Testis (tissue), 3 donors: Measurements from ENCODE around the gene IST1. TPM values are rescaled to one million over a fixed set of nuclear protein-coding genes. Genes with fewer than 3 reads are reported as not detected.

ENCODE experiments used
- DNase-seq: peaks from one replicate; pipeline ENCODE4 v3.0.0-alpha.2; 2019
- H3K27ac ChIP-seq, 2 donors: fragments of 200-600 bp; sonication (generic); one replicate each; pipeline ENCODE4 v1.5.1; 2019
- H3K27me3 ChIP-seq: fragments of 200-600 bp; sonication (generic); one replicate; pipeline ENCODE4 v1.5.1; 2019
- H3K36me3 ChIP-seq: fragments of 200-600 bp; sonication (generic); one replicate; pipeline ENCODE4 v1.5.1; 2017; ENCODE audit warnings: low read depth; ENCODE audit errors: missing control alignments
- H3K4me1 ChIP-seq: fragments of 200-600 bp; sonication (generic); one replicate; pipeline ENCODE4 v1.5.1; 2019
- H3K4me3 ChIP-seq, 2 donors: fragments of 200-600 bp; sonication (generic); one replicate each; pipeline ENCODE4 v1.5.1; 2017 to 2019
- H3K9me3 ChIP-seq: fragments of 200-600 bp; sonication (generic); one replicate; pipeline ENCODE4 v1.5.1; 2017
- CTCF ChIP-seq, 3 experiments: fragments of 450-650 bp in 2 of 3; fragments of 200-600 bp in 1 of 3; sonication (generic) in 1 of 3; IDR thresholded peaks; one replicate each; pipeline ENCODE4 v1.5.1; 2016 to 2019; ENCODE audit warnings: antibody characterized with exemption in 3 of 3, mild to moderate bottlenecking in 2 of 3, moderate library complexity in 1 of 3
- POLR2A ChIP-seq: fragments of 450-650 bp; IDR thresholded peaks from one replicate; pipeline ENCODE4 v1.6.1; 2017; ENCODE audit warnings: antibody characterized with exemption, mild to moderate bottlenecking, moderate library complexity
- WGBS, 2 donors: methylation state at CpG; one replicate each; pipeline ENCODE4 v1.1.5; 2018; 5-methylcytosine and 5-hydroxymethylcytosine counted together
- intact Hi-C: fragments of 100-400 bp; cut with DNase I; formaldehyde crosslinking; loops from one replicate; pipeline ENCODE4 v1.15.1; 2023; ENCODE audit warnings: low total_unique reads
- polyA plus RNA-seq: library from polyadenylated mRNA; stranded (reverse); fragments of 350-450 nt; fragmentation: Illumina TruSeq; extraction: RNeasy Lipid Tissue Mini Kit (QIAGEN cat#74804); gene quantifications from one replicate; pipeline ENCODE4 v1.2.3, GENCODE V29; 2014; ENCODE audit warnings: low read depth, low replicate concordance; ENCODE audit not compliant: insufficient read depth
- total RNA-seq, 2 donors: library from RNA; depleted of rRNA; stranded (reverse); fragments of >200 nt; gene quantifications; one replicate each; pipeline ENCODE4 v1.2.3, GENCODE V29; 2016

The IST1 gene
- total and polyA plus RNA-seq, 3 donors from 2014 or later = 236 to 306 (median 301) TPM

GRCh38 chr16:71965223-71965622, 69.9 kb downstream of the IST1 start:
- 88 to 99% methylated on average over 4 of the region's 4 CpGs for WGBS, 2 donors
- DNase-seq = no peak
- intact Hi-C loops = no loop called here

GRCh38 chr16:71966932-71967331, 71.6 kb downstream of the IST1 start:
- no peak overlapping the region for H3K4me3 ChIP-seq
- H3K36me3 ChIP-seq = no peaks in the 10 kb centered on the region
- no peaks in the 10 kb centered on the region for H3K27me3 ChIP-seq
- H3K27ac ChIP-seq = no peak overlapping the region
- intact Hi-C loops = no loop called here
- no peaks in the 10 kb centered on the region for H3K9me3 ChIP-seq
- TF ChIP-seq CTCF (IDR thresholded peaks at IDR 0.05) (no peak), POLR2A (no peak)
- DNase-seq = no peak
- no peaks in the 10 kb centered on the region for H3K4me1 ChIP-seq
- 60 to 62% methylated on average over 4 of the region's 4 CpGs for WGBS, 2 donors

More at GRCh38 chr16:71965223-71965622, 69.9 kb downstream of the IST1 start:
- Histone ChIP-seq H3K4me3 (no peak overlapping the region), H3K27ac (no peak overlapping the region), H3K9me3 (no peaks in the 10 kb centered on the region), H3K27me3 (no peaks in the 10 kb centered on the region), H3K36me3 (no peaks in the 10 kb centered on the region), H3K4me1 (no peaks in the 10 kb centered on the region)
- no peak for TF ChIP-seq CTCF (IDR thresholded peaks at IDR 0.05)
- TF ChIP-seq POLR2A = no peak

DNA sequence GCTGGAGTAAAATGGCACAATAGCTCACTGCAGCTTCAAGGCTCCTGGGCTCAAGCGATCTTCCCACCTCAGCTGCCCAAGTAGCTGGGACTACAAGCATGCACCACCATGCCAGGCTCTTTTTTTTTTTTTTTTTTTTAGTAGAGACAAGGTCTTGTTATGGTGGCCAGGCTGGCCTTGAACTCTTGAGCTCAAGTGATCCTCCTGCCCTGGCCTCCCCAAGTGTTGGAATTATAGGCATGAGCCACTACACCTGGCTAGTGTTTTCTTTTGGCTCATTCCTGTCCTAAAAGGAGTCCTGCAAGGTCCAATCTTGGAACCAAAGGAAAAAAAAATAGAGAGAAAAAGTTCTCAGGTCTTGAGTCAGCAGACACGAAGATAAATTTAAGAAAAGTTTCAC, 74.0 kb downstream of the IST1 start:
- H3K27me3 ChIP-seq = no peaks in the 10 kb centered on the region
- TF ChIP-seq CTCF (IDR thresholded peaks at IDR 0.05) = no peak
- TF ChIP-seq POLR2A = no peak
- H3K9me3 ChIP-seq = no peaks in the 10 kb centered on the region
- no peak overlapping the region for H3K27ac ChIP-seq
- DNase-seq = no peak
- intact Hi-C loops = no loop called here
- H3K4me3 ChIP-seq = no peak overlapping the region
- H3K36me3 ChIP-seq = no peaks in the 10 kb centered on the region
- H3K4me1 ChIP-seq = no peaks in the 10 kb centered on the region
- 88 to 93% methylated on average over 2 of the region's 2 CpGs for WGBS, 2 donors

DNA sequence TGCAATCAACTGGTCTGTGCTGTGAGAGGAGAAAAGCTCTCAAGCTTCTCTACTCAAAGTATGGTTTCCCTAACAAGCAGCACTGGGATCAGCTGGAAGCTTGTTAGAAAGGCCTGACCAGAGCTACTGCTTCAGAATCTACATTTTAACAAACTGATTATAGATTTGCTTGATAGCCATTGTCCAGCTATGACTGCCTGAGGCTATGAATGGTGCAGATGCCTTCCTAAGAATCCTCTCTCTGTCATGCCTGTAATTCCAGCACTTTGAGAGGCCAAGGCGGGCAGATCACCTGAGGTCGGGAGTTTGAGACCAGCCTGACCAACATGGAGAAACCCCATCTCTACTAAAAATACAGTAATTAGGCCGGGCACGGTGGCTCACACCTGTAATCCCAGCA, 76.2 kb downstream of the IST1 start:
- H3K36me3 ChIP-seq = no peaks in the 10 kb centered on the region
- TF ChIP-seq CTCF (IDR thresholded peaks at IDR 0.05) = no peak
- TF ChIP-seq POLR2A = no peak
- H3K4me1 ChIP-seq = no peaks in the 10 kb centered on the region
- no peaks in the 10 kb centered on the region for H3K9me3 ChIP-seq
- intact Hi-C loops = no loop called here
- H3K27ac ChIP-seq = no peak overlapping the region
- H3K27me3 ChIP-seq = no peaks in the 10 kb centered on the region
- H3K4me3 ChIP-seq = no peak overlapping the region
- DNase-seq = no peak
- WGBS, 2 donors = 94 to 100% methylated on average over 4 of the region's 4 CpGs

DNA sequence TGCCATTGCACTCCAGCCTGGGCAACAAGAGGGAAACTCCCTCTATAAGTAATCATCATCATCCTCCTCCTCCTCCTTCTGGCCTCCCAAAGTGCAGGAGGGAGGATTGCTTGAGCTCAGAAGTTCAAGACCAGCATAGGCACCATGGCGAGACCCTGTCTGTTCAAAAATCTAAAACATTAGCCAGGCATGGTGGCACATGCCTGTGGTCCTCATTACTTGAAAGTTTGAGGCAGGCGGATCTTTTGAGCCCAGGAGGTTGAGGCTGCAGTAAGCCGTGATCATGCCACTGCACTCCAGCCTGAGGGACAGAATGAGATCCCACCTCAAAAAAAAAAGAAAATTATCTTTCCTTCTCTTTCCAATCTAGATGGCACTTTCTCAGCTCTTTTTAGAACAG, 77.0 kb downstream of the IST1 start:
- intact Hi-C loops = no loop called here
- H3K4me3 ChIP-seq = no peak overlapping the region
- 93 to 96% methylated on average over 3 of the region's 3 CpGs for WGBS, 2 donors
- no peak for DNase-seq
- TF ChIP-seq CTCF (IDR thresholded peaks at IDR 0.05) (no peak), POLR2A (no peak)
- H3K9me3 ChIP-seq = no peaks in the 10 kb centered on the region
- no peaks in the 10 kb centered on the region for H3K27me3 ChIP-seq
- no peaks in the 10 kb centered on the region for H3K4me1 ChIP-seq
- H3K27ac ChIP-seq = no peak overlapping the region
- H3K36me3 ChIP-seq = no peaks in the 10 kb centered on the region
